GM23248 (cell line): Measurements from ENCODE around the gene MYO10.

ENCODE experiments used
- EZH2 ChIP-seq: fragments of 200-600 bp; sonication (generic); IDR thresholded peaks from 2 replicates; pipeline ENCODE4 v1.6.1; 2018; ENCODE audit warnings: antibody characterized with exemption, mild to moderate bottlenecking; ENCODE audit not compliant: insufficient read depth, poor library complexity, severe bottlenecking
- EZH2phosphoT487 ChIP-seq: fragments of 200-600 bp; sonication (generic); IDR thresholded peaks from 2 replicates; pipeline ENCODE4 v1.6.1; 2018; ENCODE audit warnings: antibody characterized with exemption, moderate library complexity, mild to moderate bottlenecking, low read depth; ENCODE audit not compliant: insufficient read depth

DNA sequence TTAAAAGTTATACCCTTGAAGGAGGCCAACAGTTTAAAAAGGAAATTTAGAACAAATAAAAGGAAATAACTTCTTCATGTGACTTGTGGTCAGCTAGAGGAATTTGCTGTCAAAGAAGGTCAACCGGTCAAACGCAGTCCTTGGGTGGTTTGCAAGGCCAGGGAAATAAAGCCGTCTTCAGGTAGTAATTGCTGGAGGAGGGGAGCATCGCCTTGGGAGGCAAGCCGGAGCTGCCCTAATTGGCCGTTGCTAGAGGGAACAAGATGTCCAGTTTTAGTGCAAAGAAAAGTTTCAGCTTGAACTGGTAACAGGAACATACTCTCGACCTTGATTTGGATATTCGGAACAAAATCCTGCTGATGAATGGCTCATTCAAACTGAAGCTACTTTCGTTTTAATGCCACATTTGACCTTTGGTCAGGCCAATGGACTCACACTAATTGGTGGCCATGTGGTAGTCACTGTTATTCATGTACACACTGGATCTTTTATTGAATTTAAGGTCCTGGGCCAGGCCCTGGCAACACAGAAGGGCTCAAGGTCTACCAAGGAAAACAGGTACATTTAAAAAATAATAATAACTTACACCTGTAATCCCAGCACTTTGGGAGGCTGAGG, 47.0 kb upstream of the MYO10 start:
- TF ChIP-seq EZH2 (no peak), EZH2phosphoT487 (no peak)
